K562 (cell line): ENCODE measurements around the gene ACVR2B. TPM values are rescaled to one million over a fixed set of nuclear protein-coding genes. Genes with fewer than 3 reads are reported as not detected.

Experiments
- BHLHE40 ChIP-seq: IDR thresholded peaks from 2 replicates; pipeline ENCODE4 v1.6.1; 2011; ENCODE audit warnings: low read length, improper control_type of control experiment
- CBX2 ChIP-seq: fragments of 200-600 bp; sonication (generic); IDR thresholded peaks from one replicate; pipeline ENCODE4 v1.6.1; 2012; ENCODE audit warnings: mild to moderate bottlenecking, low read length, inconsistent platforms; ENCODE audit not compliant: insufficient read depth, poor library complexity, severe bottlenecking
- CREB1 ChIP-seq, 2 experiments: sonication (generic) in 1 of 2; formaldehyde crosslinking in 1 of 2; IDR thresholded peaks; 2 replicates each; pipeline versions ENCODE4 v1.6.1 to v1.8.0; 2012 to 2022; ENCODE audit warnings: inconsistent platforms in 1 of 2, mild to moderate bottlenecking in 1 of 2, missing genetic modification reagents in 1 of 2, moderate library complexity in 1 of 2
- DDX20 ChIP-seq: fragments of 450-650 bp; IDR thresholded peaks from 2 replicates; pipeline ENCODE4 v1.6.1; 2016; ENCODE audit warnings: missing genetic modification characterization, low read depth, mild to moderate bottlenecking, missing compliant biosample characterization, moderate library complexity
- FOXP4 ChIP-seq: sonication (generic); formaldehyde crosslinking; IDR thresholded peaks from 2 replicates; pipeline ENCODE4 v1.8.0; 2022; ENCODE audit warnings: mild to moderate bottlenecking, missing genetic modification reagents, borderline replicate concordance
- GATA2 ChIP-seq: sonication (generic); formaldehyde crosslinking; IDR thresholded peaks from 2 replicates; pipeline ENCODE4 v1.4.0; 2020; ENCODE audit warnings: mild to moderate bottlenecking, missing genetic modification reagents
- HMGXB4 ChIP-seq: sonication (generic); formaldehyde crosslinking; IDR thresholded peaks from 2 replicates; pipeline ENCODE4 v1.8.1; 2023; ENCODE audit warnings: mild to moderate bottlenecking, missing genetic modification reagents
- LEF1 ChIP-seq: fragments of 450-650 bp; IDR thresholded peaks from 2 replicates; pipeline ENCODE4 v1.6.1; 2016; ENCODE audit warnings: mild to moderate bottlenecking
- MYC ChIP-seq, 2 experiments: fragments of 250-450 bp in 1 of 2; sonication (Bioruptor Pico) in 1 of 2; IDR thresholded peaks; 2 replicates each; pipeline versions ENCODE4 v1.5.1 to v1.6.1; 2012 to 2021; ENCODE audit warnings: low read depth in 2 of 2, borderline replicate concordance in 1 of 2, improper control_type of control experiment in 1 of 2, low read length in 1 of 2, mild to moderate bottlenecking in 1 of 2, moderate library complexity in 1 of 2
- RB1 ChIP-seq: fragments of 450-650 bp; IDR thresholded peaks from 2 replicates; pipeline ENCODE4 v1.6.1; 2017; ENCODE audit warnings: low read depth, mild to moderate bottlenecking
- RBM22 ChIP-seq: fragments of 200-400 bp; formaldehyde crosslinking; IDR thresholded peaks from 2 replicates; pipeline ENCODE4 v1.6.1; 2018; ENCODE audit warnings: low read length, low read depth; ENCODE audit not compliant: poor library complexity, severe bottlenecking
- RERE ChIP-seq: sonication (generic); formaldehyde crosslinking; IDR thresholded peaks from 2 replicates; pipeline ENCODE4 v1.8.0; 2023; ENCODE audit warnings: missing genetic modification reagents, mild to moderate bottlenecking, borderline replicate concordance
- SAFB ChIP-seq: fragments of 200-400 bp; formaldehyde crosslinking; IDR thresholded peaks from 2 replicates; pipeline ENCODE4 v1.6.1; 2017; ENCODE audit warnings: low read depth, low read length, borderline replicate concordance
- ZBTB7A ChIP-seq: IDR thresholded peaks from 2 replicates; pipeline ENCODE4 v1.6.1; 2011; ENCODE audit warnings: low read depth, mild to moderate bottlenecking, low read length, moderate library complexity, borderline replicate concordance; ENCODE audit not compliant: control insufficient read depth
- ZNF165 ChIP-seq: fragments of 250-450 bp; sonication (Bioruptor Pico); IDR thresholded peaks from 2 replicates; pipeline ENCODE4 v1.4.0; 2020; ENCODE audit warnings: borderline replicate concordance
- ZNF764 ChIP-seq: fragments of 250-450 bp; sonication (Bioruptor Pico); IDR thresholded peaks from 2 replicates; pipeline ENCODE4 v1.4.0; 2020; ENCODE audit warnings: low read depth, mild to moderate bottlenecking, moderate library complexity
- polyA plus RNA-seq, 8 experiments: library from polyadenylated mRNA; depleted of rRNA in 4 of 8; stranded (reverse) in 5 of 8; unstranded in 3 of 8; fragments of >200 nt; fragmentation: Nextera tagmentation in 2 of 8; fragmentation: Illumina TruSeq in 1 of 8; extraction: Ambion mirVana in 2 of 8; extraction: Trizol in 1 of 8; gene quantifications; 2 replicates each; pipeline versions ENCODE4 v1.2.1 to v1.2.3, GENCODE V29; 2011 to 2014; ENCODE audit warnings: inconsistent platforms in 1 of 8, missing spikeins in 1 of 8
- total RNA-seq, 7 experiments: library from RNA; depleted of rRNA in 6 of 7; stranded (reverse); fragments of >200 nt in 6 of 7; fragmentation: Illumina TruSeq in 2 of 7; extraction: Trizol in 2 of 7; gene quantifications; 2 replicates each; pipeline versions ENCODE4 v1.2.1 to v1.2.3, GENCODE V29; 2011 to 2021; ENCODE audit warnings: low replicate concordance in 1 of 7

The ACVR2B gene
- total and polyA plus RNA-seq, 9 of the 15 experiments (the other 6 are each of a cell fraction or from before 2014, with no cell fraction given), result 1.8 to 23.7 (median 7.1) TPM

- TF ChIP-seq RERE (CRISPR knock-in tag) (peak; percentile 49; the same call in 1 of the 2 replicates), MYC (IDR thresholded peaks at IDR 0.05; ENCODE audit: low read depth, low read length) (peak; percentile 70), MYC (CRISPR knock-in tag; IDR thresholded peaks at IDR 0.05; ENCODE audit: borderline replicate concordance, low read depth) (peak; percentile 45; the same call in 1 of the 2 replicates), RB1 (peak; percentile 85; the same call in 1 of the 2 replicates), LEF1 (no peak), FOXP4 (CRISPR knock-in tag) (no peak), GATA2 (CRISPR knock-in tag) (no peak; the same call in 1 of the 2 replicates), RBM22 (no peak), BHLHE40 (peak; percentile 51), DDX20 (tag) (no peak), HMGXB4 (CRISPR knock-in tag) (no peak), ZNF764 (CRISPR knock-in tag) (no peak), ZBTB7A (peak; percentile 73; the same call in 1 of the 2 replicates), CBX2 (no peak), SAFB (0 out of 2 replicates have a peak, but pooled peaks have one; percentile 53), ZNF165 (peak; percentile 39; the same call in 1 of the 2 replicates), CREB1 (IDR thresholded peaks at IDR 0.05) (no peak), CREB1 (CRISPR knock-in tag; IDR thresholded peaks at IDR 0.05) (0 out of 2 replicates have a peak, but pooled peaks have one; percentile 15)
Observed at GRCh38 chr3:38453075-38453912, at the start of gene ACVR2B (continued).
